Transverse colon (tissue), 4 donors: ENCODE measurements around the gene FBXO21.

ENCODE experiments used
- CTCF ChIP-seq, 5 experiments: fragments of 200-600 bp in 3 of 5; fragments of 450-650 bp in 2 of 5; sonication (generic) in 3 of 5; IDR thresholded peaks; 1 replicate in 2 of 5; 2 replicates in 3 of 5; pipeline ENCODE4 v1.5.1; 2016 to 2017; ENCODE audit warnings: antibody characterized with exemption in 5 of 5, inconsistent platforms in 3 of 5, mild to moderate bottlenecking in 2 of 5, moderate library complexity in 1 of 5
- EP300 ChIP-seq: sonication (generic); formaldehyde crosslinking; IDR thresholded peaks from one replicate; pipeline ENCODE4 v1.6.1; 2017; ENCODE audit warnings: antibody characterized with exemption, low read depth
- POLR2A ChIP-seq: fragments of 450-650 bp; IDR thresholded peaks from one replicate; pipeline ENCODE4 v1.6.1; 2016; ENCODE audit warnings: antibody characterized with exemption, mild to moderate bottlenecking, moderate library complexity
- POLR2AphosphoS5 ChIP-seq, 3 donors: sonication (generic); formaldehyde crosslinking; IDR thresholded peaks; one replicate each; pipeline ENCODE4 v1.6.1; 2016; ENCODE audit warnings: antibody characterized with exemption in 3 of 3

DNA sequence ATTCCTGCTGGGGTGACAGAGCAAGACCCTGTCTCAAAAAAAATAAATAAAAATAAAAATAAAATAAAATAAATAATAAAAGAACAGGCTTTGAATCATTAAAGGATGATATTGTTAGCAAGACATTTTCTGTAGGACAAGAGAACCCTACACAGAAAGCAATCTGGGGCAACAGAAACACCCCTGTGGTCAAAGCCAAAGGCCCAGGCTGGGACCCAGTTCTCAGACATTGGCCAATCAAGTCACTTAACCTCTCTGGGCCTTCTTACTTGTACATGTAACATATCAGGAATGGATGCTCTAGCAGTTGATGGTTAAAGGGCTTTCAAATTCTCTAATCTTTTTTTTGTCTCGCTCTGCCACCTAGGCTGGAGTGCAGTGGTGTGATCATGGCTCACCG is 55.5 kb downstream of the FBXO21 start:
- TF ChIP-seq EP300, result no peak
- TF ChIP-seq CTCF (IDR thresholded peaks at IDR 0.05), result no peak
- no peak for TF ChIP-seq POLR2AphosphoS5 (IDR thresholded peaks at IDR 0.05)
- no peak for TF ChIP-seq POLR2A
